Sciatic nerve (tissue), 2 donors: ENCODE measurements around the gene REM1. TPM values are rescaled to one million over a fixed set of nuclear protein-coding genes. Genes with fewer than 3 reads are reported as not detected.
"Not testable (repeated sequence)": the region's sequence is repeated elsewhere in the genome, so short reads cannot be mapped to it uniquely, and the experiment has no call there.

Experiments
- ATAC-seq: fragments of 200-7000 bp; cut with Tn5 transposase; one replicate; pipeline ENCODE4 v1.9.1; 2020; ENCODE audit warnings: mild to moderate bottlenecking, moderate library complexity
- DNase-seq: peaks from one replicate; pipeline ENCODE4 v3.0.0-alpha.2; 2020; ENCODE audit warnings: low spot score
- intact Hi-C: fragments of 100-400 bp; cut with DNase I; formaldehyde crosslinking; loops from one replicate; pipeline ENCODE4 v1.14.2; 2022
- total RNA-seq: library from RNA; stranded (reverse); fragmentation: NEBNext Ultra II Directional; extraction: Animal tissue kit (Norgen Biotek cat#: 25700); gene quantifications from one replicate; pipeline ENCODE4 v1.2.1, GENCODE V29; 2021
- donor health status: DM: no; HTN: no; CAD: no.
- donor health status: DM: no; HTN: no; CAD: no.

Gene REM1
- 7.2 TPM for total RNA-seq

GRCh38 chr20:31474758-31475427 is at the start of gene REM1, which contains the start of gene DEFB124:
Gene REM1 (plus strand): TSS chr20:31475288. CDS start chr20:31476446, 1,158 bp downstream.
Gene DEFB124 (minus strand): TSS chr20:31475127. CDS start chr20:31473013, 2,114 bp downstream.
- intact Hi-C loops = no loop called here
- peak; percentile 85 for DNase-seq
- ATAC-seq = peak; percentile 94

- ATAC-seq (no peak), DNase-seq (no peak)
- intact Hi-C loops = no loop called here
These were observed 49.3 kb upstream of the REM1 start for GRCh38 chr20:31425797-31426196.

DNA sequence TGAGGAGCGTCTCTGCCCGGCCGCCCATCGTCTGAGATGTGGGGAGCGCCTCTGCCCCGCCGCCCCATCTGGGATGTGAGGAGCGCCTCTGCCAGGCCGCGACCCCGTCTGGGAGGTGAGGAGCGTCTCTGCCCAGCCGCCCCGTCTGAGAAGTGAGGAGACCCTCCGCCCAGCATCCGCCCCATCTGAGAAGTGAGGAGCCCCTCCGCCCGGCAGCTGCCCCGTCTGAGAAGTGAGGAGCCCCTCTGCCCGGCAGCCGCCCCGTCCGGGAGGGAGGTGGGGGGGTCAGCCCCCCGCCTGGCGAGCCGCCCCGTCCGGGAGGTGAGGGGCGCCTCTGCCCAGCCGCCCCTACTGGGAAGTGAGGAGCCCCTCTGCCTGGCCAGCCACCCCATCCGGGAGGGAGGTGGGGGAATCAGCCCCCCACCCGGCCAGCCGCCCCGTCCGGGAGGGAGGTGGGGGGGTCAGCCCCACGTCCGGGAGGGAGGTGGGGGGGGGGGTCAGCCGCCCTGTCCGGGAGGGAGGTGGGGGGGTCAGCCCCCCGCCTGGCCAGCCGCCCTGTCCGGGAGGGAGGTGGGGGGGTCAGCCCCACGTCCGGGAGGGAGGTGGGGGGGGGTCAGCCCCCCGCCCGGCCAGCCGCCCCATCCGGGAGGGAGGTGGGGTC is 48.1 kb upstream of the REM1 start:
- intact Hi-C loops, ATAC-seq, DNase-seq: not testable (repeated sequence)

DNA sequence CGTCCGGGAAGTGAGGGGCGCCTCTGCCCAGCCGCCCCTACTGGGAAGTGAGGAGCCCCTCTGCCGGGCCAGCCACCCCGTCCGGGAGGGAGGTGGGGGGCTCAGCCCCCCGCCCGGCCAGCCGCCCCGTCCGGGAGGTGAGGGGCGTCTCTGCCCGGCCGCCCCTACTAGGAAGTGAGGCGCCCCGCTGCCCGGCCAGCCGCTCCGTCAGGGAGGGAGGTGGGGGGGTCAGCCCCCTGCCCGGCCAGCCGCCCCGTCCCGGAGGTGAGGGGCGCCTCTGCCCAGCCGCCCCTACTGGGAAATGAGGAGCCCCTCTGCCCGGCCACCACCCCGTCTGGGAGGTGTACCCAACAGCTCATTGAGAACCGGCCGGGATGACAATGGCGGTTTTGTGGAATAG is 47.5 kb upstream of the REM1 start:
- ATAC-seq, DNase-seq, intact Hi-C loops: not testable (repeated sequence)

GRCh38 chr20:31430568-31431115 is 44.4 kb upstream of the REM1 start:
- intact Hi-C loops = no loop called here
- DNase-seq (no peak), ATAC-seq (no peak)

DNA sequence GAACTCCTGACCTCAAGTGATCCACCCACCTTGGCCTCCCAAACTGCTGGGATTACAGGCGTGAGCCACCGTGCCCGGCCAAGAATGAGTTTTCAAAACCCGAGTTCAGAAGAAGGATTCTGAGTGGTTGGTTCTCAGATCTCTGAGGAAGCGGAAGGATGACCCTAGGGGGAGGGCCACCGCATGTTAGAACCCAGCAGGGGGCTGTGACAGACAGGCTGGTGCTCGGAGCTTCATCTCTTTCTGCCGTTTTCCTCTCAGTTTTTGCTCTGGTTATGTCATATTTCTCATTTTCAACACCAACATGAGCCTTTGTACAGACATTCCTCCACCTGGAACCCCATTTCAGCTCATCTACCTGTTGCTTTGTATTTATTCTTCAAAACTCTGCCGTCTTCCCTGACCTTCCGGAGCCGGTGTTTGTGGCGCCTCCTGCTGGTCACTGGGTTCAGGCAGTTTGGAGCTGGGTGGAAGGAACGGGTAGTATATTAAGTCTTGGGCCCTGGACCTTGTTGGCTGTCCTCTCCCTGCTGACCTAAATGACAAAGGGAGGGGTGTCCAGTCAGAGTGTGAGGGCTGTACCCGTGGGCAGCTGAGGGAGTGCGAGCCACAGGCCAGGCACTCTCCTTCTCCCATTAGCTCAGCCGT is 35.0 kb upstream of the REM1 start, which contains the start of gene DEFB123:
TSS of gene DEFB123 (plus strand) at position 621 of the 648 bp plus-strand sequence. CDS start 67 bp downstream, outside the sequence.
- DNase-seq (no peak), ATAC-seq (no peak)
- intact Hi-C loops = no loop called here

GRCh38 chr20:31446084-31446819 is 28.8 kb upstream of the REM1 start:
- intact Hi-C loops = no loop called here
- DNase-seq (no peak), ATAC-seq (no peak)

- no peak for ATAC-seq
- intact Hi-C loops = no loop called here
- DNase-seq = no peak
These were observed 25.3 kb upstream of the REM1 start for GRCh38 chr20:31449511-31450414.

GRCh38 chr20:31452575-31452974 is 22.5 kb upstream of the REM1 start:
- DNase-seq (no peak), ATAC-seq (no peak)
- intact Hi-C loops = no loop called here

DNA sequence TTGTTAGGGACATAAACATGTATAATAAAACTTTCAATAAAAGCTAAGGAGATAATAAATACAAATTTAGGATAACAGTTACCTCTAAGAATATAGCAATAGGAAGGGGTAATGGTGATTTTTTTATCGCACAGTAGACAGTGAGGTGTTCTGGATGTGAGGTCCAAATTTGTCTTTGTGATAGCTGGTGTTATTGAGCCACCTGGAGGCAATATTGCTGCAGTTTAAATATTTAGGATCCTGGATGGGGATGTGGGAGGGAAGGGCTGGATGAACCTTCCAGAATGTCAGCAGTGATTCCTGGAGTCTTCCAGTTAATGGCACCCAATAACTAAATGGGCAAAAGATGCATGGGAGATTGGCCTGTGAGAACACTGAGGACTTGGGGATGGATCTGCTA is 20.7 kb upstream of the REM1 start:
- no peak for ATAC-seq
- DNase-seq = no peak
- intact Hi-C loops = no loop called here

DNA sequence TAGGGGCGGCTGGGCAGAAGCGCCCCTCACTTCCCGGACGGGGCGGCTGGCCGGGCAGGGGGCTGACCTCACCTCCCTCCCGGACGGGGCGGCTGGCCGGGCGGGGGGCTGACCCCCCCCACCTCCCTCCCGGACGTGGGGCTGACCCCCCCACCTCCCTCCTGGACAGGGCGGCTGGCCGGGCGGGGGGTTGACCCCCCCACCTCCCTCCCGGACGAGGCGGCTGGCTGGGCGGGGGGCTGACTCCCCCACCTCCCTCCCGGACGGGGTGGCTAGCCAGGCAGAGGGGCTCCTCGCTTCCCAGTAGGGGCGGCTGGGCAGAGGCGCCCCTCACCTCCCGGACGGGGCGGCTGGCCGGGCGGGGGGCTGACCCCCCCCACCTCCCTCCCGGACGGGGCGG is 4.1 kb upstream of the REM1 start:
- DNase-seq, ATAC-seq, intact Hi-C loops: not testable (repeated sequence)

- intact Hi-C loops = no loop called here
- ATAC-seq (no peak), DNase-seq (no peak)
These were observed 2.4 kb upstream of the REM1 start for GRCh38 chr20:31472395-31473330.

GRCh38 chr20:31473331-31474096 is 1.6 kb upstream of the REM1 start:
- intact Hi-C loops = no loop called here
- no peak for ATAC-seq
- no peak for DNase-seq

- intact Hi-C loops = no loop called here
- ATAC-seq = no peak
- no peak for DNase-seq
These were observed 1.0 kb upstream of the REM1 start for GRCh38 chr20:31474097-31474436.

GRCh38 chr20:31475472-31476293 is 595 bp downstream of the REM1 start:
- ATAC-seq = peak; percentile 67
- intact Hi-C loops = no loop called here
- peak; percentile 61 for DNase-seq

DNA sequence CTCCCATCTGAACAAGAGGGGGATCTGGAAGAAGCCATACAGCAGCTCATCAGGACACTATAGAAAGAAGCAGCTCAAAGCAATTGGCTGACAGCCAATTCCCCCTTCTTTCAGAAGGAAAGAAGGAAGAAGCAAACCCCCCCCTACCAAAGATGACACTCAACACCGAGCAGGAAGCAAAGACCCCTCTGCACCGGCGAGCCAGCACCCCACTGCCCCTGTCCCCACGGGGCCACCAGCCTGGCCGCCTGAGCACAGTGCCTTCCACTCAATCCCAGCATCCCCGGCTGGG is 1.2 kb downstream of the REM1 start:
- DNase-seq = no peak
- intact Hi-C loops = no loop called here

More for the DNA sequence above, 1.2 kb downstream of the REM1 start:
- ATAC-seq = peak; percentile 16
